GM19452 (cell line): Measurements from ENCODE around the gene KRTAP12-4.
"Not testable (repeated sequence)": the region's sequence is repeated elsewhere in the genome, so short reads cannot be mapped to it uniquely, and the experiment has no call there.

Experiments
- ATAC-seq: cut with Tn5 transposase; IDR thresholded peaks from one replicate; pipeline ENCODE4 v1.9.1; 2021; ENCODE audit not compliant: unreplicated experiment

Gene KRTAP12-4

DNA sequence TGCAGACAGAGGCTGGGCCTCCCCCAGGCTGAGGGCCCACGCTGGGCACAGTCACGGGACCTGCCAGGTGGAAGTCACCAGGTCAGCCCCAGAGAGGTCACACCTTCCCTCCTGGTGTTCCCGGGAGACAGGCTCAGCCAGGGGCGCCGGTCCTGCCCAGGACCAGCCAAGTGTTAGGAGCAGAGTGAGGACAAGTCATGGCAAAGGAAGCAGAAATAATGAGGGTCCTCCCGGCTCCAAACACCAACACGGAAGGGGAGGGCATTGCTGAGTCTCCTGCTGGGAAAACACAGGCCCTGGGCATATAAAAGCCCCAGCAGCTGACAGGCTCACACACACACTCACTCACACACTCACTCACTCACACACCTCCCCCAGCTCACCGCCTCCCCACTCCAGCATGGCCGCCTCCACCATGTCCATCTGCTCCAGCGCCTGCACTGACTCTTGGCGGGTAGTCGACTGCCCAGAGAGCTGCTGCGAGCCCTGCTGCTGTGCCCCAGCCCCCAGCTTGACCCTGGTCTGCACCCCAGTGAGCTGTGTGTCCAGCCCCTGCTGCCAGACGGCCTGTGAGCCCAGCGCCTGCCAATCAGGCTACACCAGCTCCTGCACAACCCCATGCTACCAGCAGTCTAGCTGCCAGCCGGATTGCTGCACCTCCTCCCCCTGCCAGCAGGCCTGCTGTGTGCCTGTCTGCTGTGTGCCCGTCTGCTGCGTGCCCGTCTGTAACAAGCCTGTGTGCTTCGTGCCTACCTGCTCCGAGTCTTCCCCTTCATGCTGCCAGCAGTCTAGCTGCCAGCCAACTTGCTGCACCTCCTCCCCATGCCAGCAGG lies 17.2 kb downstream of the KRTAP12-4 start, which contains the start of gene KRTAP10-10:
Gene KRTAP10-10, plus strand, starts transcription at position 339 of the 833 bp plus-strand sequence. Its CDS starts 62 bp downstream, at position 401.
- no peak for ATAC-seq

- ATAC-seq = no peak
Observed at GRCh38 chr21:44636209-44637017, 18.0 kb downstream of the KRTAP12-4 start.

- ATAC-seq = no peak
Observed at GRCh38 chr21:44632067-44632466, 22.4 kb downstream of the KRTAP12-4 start.

DNA sequence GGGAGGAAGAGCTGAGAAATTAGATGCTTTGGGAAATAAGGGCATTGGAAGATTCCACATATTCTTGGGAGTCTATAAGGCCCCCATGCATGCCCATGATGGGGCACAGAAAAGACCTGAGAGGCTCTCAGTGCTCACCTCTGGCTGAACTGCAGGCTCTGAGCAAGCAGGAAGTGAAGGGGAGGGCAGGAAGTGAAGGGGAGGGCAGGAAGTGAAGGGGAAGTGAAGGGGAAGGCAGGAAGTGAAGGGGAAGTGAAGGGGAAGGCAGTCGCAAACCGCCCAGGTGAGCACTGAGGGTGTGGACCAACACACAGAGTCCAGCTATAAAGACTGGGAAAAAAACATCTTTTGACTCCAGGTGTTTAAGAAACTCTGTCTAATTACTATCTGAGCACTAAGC lies 24.0 kb downstream of the KRTAP12-4 start:
- ATAC-seq = no peak

GRCh38 chr21:44628707-44629391 lies 25.6 kb downstream of the KRTAP12-4 start:
- ATAC-seq = no peak

- ATAC-seq = not testable (repeated sequence)
Observed at GRCh38 chr21:44627831-44628233, 26.6 kb downstream of the KRTAP12-4 start.

GRCh38 chr21:44627181-44627822 lies 27.2 kb downstream of the KRTAP12-4 start:
- not testable (repeated sequence) for ATAC-seq

- ATAC-seq = no peak
Observed at GRCh38 chr21:44626673-44627143, 27.8 kb downstream of the KRTAP12-4 start, which contains the start of gene KRTAP10-9. KRTAP10-9 (plus strand) TSS chr21:44627093; CDS start chr21:44627172, 79 bp downstream.

DNA sequence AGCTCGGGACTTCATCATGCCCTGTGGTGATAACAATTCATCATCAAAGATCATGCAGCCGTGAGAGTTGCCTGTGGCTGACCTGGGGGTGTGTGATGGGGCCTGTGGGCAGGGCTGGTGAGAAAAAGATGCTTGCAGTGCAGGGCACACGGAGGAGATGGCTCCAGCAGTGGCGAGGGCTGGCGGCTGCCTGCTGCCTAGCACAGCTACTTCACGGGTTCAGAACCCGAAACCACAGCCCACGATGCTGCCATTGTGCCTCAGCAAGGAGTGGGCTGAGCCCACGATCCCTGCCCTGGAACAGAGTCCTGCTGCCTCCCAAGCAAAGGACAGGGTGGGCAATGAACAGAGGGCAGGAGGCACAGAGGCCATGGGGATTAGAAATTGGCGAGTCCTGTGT lies 28.2 kb downstream of the KRTAP12-4 start:
- no peak for ATAC-seq

DNA sequence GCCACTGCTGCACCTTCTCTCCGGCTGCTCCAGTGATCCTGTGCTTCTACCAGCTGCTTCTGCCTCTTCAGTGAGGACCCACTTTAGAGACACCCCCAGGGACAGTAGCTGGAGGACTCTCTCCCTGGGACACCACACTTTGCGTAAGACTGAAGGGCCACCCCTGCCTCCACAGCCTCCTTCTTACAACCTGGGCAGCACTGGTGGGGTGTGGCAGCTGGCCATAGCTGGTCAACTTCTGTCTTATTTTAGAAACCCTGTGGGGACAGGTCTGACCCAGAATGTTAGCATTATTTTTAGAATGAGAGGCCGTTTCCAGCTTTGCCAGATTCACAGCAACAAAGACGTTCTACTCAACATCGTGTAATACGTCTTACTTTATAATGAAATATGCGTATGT lies 28.7 kb downstream of the KRTAP12-4 start:
- no peak for ATAC-seq

DNA sequence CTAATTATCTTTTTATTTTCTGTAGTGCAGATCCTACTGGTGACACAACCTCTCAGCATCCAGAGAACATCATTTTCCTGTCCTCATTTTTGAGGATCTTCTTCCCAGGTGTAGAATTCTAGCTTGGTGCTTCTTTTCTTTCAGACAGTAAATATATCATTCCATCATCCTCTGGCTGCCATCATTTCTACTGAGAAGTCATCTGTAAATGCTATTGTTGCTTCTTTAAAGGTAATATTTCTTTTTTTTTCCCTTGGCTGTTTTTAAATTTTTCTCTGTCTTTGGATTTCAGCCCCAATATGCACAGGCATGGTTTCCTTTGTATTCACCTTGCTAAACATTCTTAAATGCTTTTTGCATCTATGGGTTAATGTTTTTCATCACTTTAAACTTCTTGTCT lies 30.9 kb downstream of the KRTAP12-4 start:
- no peak for ATAC-seq

GRCh38 chr21:44619886-44620285 lies 34.6 kb downstream of the KRTAP12-4 start:
- no peak for ATAC-seq

DNA sequence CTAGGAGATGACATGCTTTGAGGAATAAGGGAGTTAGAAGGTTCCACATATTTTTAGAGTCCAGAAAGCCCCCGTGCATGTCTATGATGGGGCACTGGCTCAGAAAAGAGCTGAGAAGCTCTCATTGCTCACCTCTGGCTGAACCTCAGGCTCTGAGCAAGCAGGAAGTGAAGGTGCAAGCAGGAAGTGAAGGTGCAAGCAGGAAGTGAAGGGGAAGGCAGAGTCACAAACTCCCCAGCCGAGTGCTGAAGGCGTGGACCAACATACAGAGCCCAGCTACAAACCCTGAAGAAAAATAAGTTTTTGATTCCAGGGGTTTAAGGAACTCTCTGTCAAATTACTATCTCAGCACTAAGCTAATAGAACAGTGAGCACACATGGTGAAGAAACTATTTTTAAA lies 35.5 kb downstream of the KRTAP12-4 start:
- ATAC-seq = no peak

DNA sequence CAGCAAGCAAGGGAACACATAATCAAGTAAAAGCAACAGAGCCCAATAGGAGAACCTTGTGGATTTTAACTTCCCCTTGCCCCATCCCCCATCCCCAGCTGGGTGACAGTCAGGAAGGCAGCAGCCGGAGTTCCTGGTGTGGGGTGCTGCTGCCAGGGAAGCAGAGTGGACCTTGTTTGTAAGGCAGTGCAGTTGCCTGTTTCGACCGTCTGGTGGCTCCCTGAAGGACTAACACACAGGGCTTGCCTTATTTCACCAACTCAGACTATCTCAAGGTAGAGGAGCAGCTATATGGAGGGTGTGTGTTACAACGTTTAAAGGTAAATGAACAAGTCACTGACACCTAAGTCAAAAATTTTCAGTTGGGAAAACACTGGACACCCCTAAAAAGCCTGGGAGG lies 36.0 kb downstream of the KRTAP12-4 start:
- no peak for ATAC-seq

DNA sequence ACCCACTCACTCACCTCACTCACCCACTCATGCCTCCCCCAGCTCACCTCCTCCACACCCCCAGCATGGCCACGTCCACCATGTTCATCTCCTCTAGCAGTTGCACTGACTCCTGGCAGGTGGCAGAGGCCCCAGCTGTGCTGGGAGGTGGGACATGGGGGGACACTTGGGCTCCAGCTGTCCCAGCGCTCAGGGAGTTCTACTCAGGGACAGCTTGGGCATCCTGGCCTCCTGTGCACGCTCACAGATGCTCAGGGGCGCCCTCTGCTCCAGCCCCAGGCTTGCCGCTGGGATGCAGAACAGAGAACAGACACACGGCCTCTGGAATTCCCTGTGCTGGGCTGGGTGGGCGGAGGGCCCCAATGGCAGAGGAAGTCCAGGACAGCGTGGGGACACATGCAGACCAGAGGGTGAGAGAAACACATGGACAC lies 37.4 kb downstream of the KRTAP12-4 start:
- ATAC-seq = no peak

DNA sequence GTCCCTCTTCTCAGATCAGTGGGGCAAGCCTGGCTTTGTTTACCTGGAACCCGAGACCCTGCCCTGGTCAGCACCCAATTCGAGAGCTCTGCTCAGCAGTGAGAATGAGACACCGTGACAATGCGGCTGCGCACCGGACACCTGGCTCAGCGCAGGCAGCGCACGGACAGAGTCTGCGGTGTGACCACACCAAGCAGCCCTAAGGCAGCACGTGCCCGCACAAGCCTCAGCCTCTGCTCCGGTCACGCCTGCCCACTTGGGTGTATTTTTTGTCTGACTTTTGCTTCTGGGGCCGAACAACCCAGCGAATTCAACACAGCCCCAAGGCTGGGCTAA lies 37.9 kb downstream of the KRTAP12-4 start:
- no peak for ATAC-seq

- no peak for ATAC-seq
Observed at GRCh38 chr21:44615911-44616590, 38.4 kb downstream of the KRTAP12-4 start.

- no peak for ATAC-seq
Observed at GRCh38 chr21:44615466-44615865, 39.0 kb downstream of the KRTAP12-4 start.

GRCh38 chr21:44614961-44615391 lies 39.5 kb downstream of the KRTAP12-4 start:
- ATAC-seq = no peak

DNA sequence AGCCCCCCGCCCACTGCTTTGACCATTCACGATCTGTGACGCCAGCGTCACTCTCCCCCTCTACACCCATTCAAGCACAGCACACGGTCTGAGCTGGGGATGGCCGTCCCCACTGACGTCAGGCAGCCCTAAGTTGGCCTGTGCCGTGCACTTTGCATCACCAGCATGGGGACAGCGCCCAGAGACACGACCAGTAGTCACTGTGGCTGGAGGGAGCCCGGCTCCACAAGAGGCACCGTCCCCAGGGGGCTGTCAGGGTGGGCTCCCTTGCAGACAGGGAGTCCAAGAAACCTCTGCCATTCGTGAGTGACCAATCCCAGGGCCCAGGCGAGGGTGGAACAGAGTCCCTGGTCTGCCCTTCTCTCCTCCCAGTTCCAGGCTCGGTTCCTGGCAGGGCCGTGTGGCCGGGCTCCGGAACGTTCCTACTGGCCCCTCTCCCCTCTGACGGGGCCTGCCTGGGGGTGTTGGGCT lies 40.3 kb downstream of the KRTAP12-4 start:
- ATAC-seq = no peak
